HCT116 (cell line): Measurements from ENCODE around the gene SORCS2. TPM values are rescaled to one million over a fixed set of nuclear protein-coding genes. Genes with fewer than 3 reads are reported as not detected.

Experiments
- ATAC-seq: fragments of 200-7000 bp; cut with Tn5 transposase; 2 replicates; pipeline ENCODE4 v1.9.1; 2020; ENCODE audit warnings: mild to moderate bottlenecking, moderate library complexity
- BruUV-seq: library from RNA; stranded (reverse); fragments of 400-500 nt; replicated peaks from 2 replicates; lab custom pipeline; 2021; lab: Mats Ljungman, UMichigan
- CTCF ChIA-PET: fragments of 300-600 bp; sonication (Branson Sonifier 250); formaldehyde crosslinking; loops from one replicate; lab custom pipeline; 2021; ENCODE audit warnings: antibody characterized with exemption; lab: Charles Lee
- POLR2A ChIA-PET: fragments of 300-600, 350-600 bp; sonication (Branson Sonifier 250); formaldehyde crosslinking; loops from one replicate; lab custom pipeline; 2021; ENCODE audit warnings: antibody characterized with exemption; lab: Charles Lee
- RAD21 ChIA-PET, 2 experiments: fragments of 300-600 bp; sonication (Branson Sonifier 250); formaldehyde crosslinking; loops; one replicate each; lab custom pipeline; 2023; ENCODE audit warnings: low total read pairs in 2 of 2; ENCODE audit not compliant: uncharacterized antibody in 2 of 2, unreplicated experiment in 2 of 2, low non-redundant PET in 1 of 2; lab: Charles Lee
- DNase-seq: peaks from one replicate; pipeline ENCODE4 v3.0.0-alpha.2; 2010; ENCODE audit warnings: low read depth, low spot score
- H2AFZ ChIP-seq: fragments of 200-600 bp; shearing (Covaris generic), sonication (generic); 2 replicates; pipeline ENCODE4 v1.6.1; 2017; ENCODE audit warnings: low read depth, mixed run types, mixed read lengths, antibody characterized with exemption, low read length; ENCODE audit not compliant: poor library complexity, severe bottlenecking
- H3K27ac ChIP-seq: 2 replicates; pipeline ENCODE4 v1.5.1; 2012; ENCODE audit warnings: low read depth, low read length
- H3K27me3 ChIP-seq: fragments of 200-600 bp; sonication (generic); 2 replicates; pipeline ENCODE4 v1.6.1; 2016; ENCODE audit warnings: mixed run types, low read length, mixed read lengths; ENCODE audit not compliant: insufficient read depth
- H3K36me3 ChIP-seq, 2 experiments: fragments of 200-500 bp in 1 of 2; fragments of 200-600 bp in 1 of 2; sonication (Bioruptor generic) in 1 of 2; sonication (generic) in 1 of 2; 2 replicates each; pipeline versions ENCODE4 v1.5.1 to v1.6.1; 2014 to 2016; ENCODE audit warnings: low read length in 2 of 2, inconsistent platforms in 1 of 2, mixed read lengths in 1 of 2, mixed run types in 1 of 2; ENCODE audit not compliant: insufficient read depth in 2 of 2, control insufficient read depth in 1 of 2
- H3K4me1 ChIP-seq, 2 experiments: fragments of 200-600 bp in 1 of 2; sonication (generic) in 1 of 2; 2 replicates each; pipeline versions ENCODE4 v1.5.1 to v1.6.1; 2012 to 2017; ENCODE audit warnings: low read length in 2 of 2, inconsistent platforms in 1 of 2, mild to moderate bottlenecking in 1 of 2, mixed read lengths in 1 of 2, mixed run types in 1 of 2, moderate library complexity in 1 of 2; ENCODE audit not compliant: insufficient read depth in 2 of 2, control insufficient read depth in 1 of 2
- H3K4me2 ChIP-seq: fragments of 200-600 bp; sonication (generic); 2 replicates; pipeline ENCODE4 v1.6.1; 2017; ENCODE audit warnings: mixed run types, low read length, mixed read lengths
- H3K4me3 ChIP-seq, 2 experiments: fragments of 200-600 bp in 1 of 2; sonication (generic) in 1 of 2; replicated peaks in 1 of 2; 2 replicates each; pipeline ENCODE4 v1.5.1; 2011 to 2016; ENCODE audit warnings: low read length in 2 of 2, control low read depth in 1 of 2, low read depth in 1 of 2, mild to moderate bottlenecking in 1 of 2, mixed read lengths in 1 of 2, mixed run types in 1 of 2
- H3K79me2 ChIP-seq: fragments of 200-600 bp; sonication (generic); 2 replicates; pipeline ENCODE4 v1.6.1; 2017; ENCODE audit warnings: mild to moderate bottlenecking, mixed run types, low read length, moderate library complexity, mixed read lengths; ENCODE audit not compliant: insufficient read depth
- H3K9ac ChIP-seq: fragments of 200-600 bp; sonication (generic); 2 replicates; pipeline ENCODE4 v1.6.1; 2016; ENCODE audit warnings: low read length, mixed read lengths
- H3K9me2 ChIP-seq: fragments of 200-600 bp; sonication (generic), shearing (Covaris generic); 2 replicates; pipeline ENCODE4 v1.6.1; 2017; ENCODE audit warnings: mixed run types, mild to moderate bottlenecking, moderate library complexity; ENCODE audit not compliant: insufficient read depth
- H3K9me3 ChIP-seq, 2 experiments: fragments of 200-500 bp in 1 of 2; fragments of 200-600 bp in 1 of 2; sonication (Bioruptor generic) in 1 of 2; sonication (generic) in 1 of 2; 2 replicates each; pipeline ENCODE4 v1.6.1; 2014 to 2017; ENCODE audit warnings: low read length in 2 of 2, mixed read lengths in 2 of 2, inconsistent platforms in 1 of 2, low read depth in 1 of 2, mild to moderate bottlenecking in 1 of 2, mixed run types in 1 of 2, moderate library complexity in 1 of 2; ENCODE audit not compliant: control insufficient read depth in 1 of 2, insufficient read depth in 1 of 2
- H4K20me1 ChIP-seq: fragments of 200-600 bp; sonication (generic), shearing (Covaris generic); 2 replicates; pipeline ENCODE4 v1.6.1; 2017; ENCODE audit warnings: mixed run types, mild to moderate bottlenecking, moderate library complexity; ENCODE audit not compliant: insufficient read depth
- ATF3 ChIP-seq: IDR thresholded peaks from 2 replicates; pipeline ENCODE4 v1.6.1; 2012
- CBX3 ChIP-seq: IDR thresholded peaks from 2 replicates; pipeline ENCODE4 v1.6.1; 2012; ENCODE audit warnings: low read depth
- CEBPB ChIP-seq: IDR thresholded peaks from 2 replicates; pipeline ENCODE4 v1.6.1; 2012; ENCODE audit warnings: low read depth
- CTCF ChIP-seq, 3 experiments: fragments of 200-600 bp in 1 of 3; sonication (generic) in 1 of 3; IDR thresholded peaks in 2 of 3; conservative IDR thresholded peaks in 1 of 3; 2 replicates each; pipeline ENCODE4 v1.5.1; 2012 to 2017; ENCODE audit warnings: low read depth in 2 of 3, low read length in 2 of 3, antibody characterized with exemption in 1 of 3, borderline replicate concordance in 1 of 3, control low read depth in 1 of 3, mild to moderate bottlenecking in 1 of 3, mixed read lengths in 1 of 3, mixed run types in 1 of 3, moderate library complexity in 1 of 3; ENCODE audit not compliant: insufficient read depth in 1 of 3
- ELF1 ChIP-seq: IDR thresholded peaks from 2 replicates; pipeline ENCODE4 v1.6.1; 2012; ENCODE audit warnings: low read depth, borderline replicate concordance
- EZH2 ChIP-seq: fragments of 200-600 bp; sonication (generic); IDR thresholded peaks from 2 replicates; pipeline ENCODE4 v1.6.1; 2017; ENCODE audit warnings: antibody characterized with exemption, mixed run types
- FOSL1 ChIP-seq: IDR thresholded peaks from 2 replicates; pipeline ENCODE4 v1.6.1; 2012; ENCODE audit warnings: low read depth
- JUND ChIP-seq: IDR thresholded peaks from 2 replicates; pipeline ENCODE4 v1.6.1; 2012
- MAX ChIP-seq: IDR thresholded peaks from 2 replicates; pipeline ENCODE4 v1.6.1; 2012
- SRF ChIP-seq: IDR thresholded peaks from 2 replicates; pipeline ENCODE4 v1.6.1; 2012; ENCODE audit warnings: low read depth
- TCF7L2 ChIP-seq: IDR thresholded peaks from 2 replicates; pipeline ENCODE4 v1.7.0; 2011; ENCODE audit warnings: borderline replicate concordance, inconsistent platforms; ENCODE audit not compliant: insufficient read depth, insufficient read length; ENCODE audit errors: extremely low read depth
- ZFX ChIP-seq: fragments of 450-650 bp; IDR thresholded peaks from 2 replicates; pipeline ENCODE4 v1.6.1; 2017
- intact Hi-C: fragments of 100-400 bp; cut with micrococcal nuclease; formaldehyde crosslinking; loops from 2 replicates; pipeline ENCODE4 v1.10.0; 2022
- total RNA-seq: library from RNA; stranded (reverse); gene quantifications from one replicate; pipeline ENCODE4 v1.2.1, GENCODE V29; 2021; ENCODE audit not compliant: unreplicated experiment

The SORCS2 gene
- total RNA-seq, 1 experiment from 2014 or later: 0.37 TPM

GRCh38 chr4:7672601-7673000, 480.3 kb downstream of the SORCS2 start:
- DNase-seq: no peak
- ChIA-PET CTCF (no interaction called here), POLR2A (no interaction called here), RAD21 (no interaction called here)
- Histone ChIP-seq H3K36me3 (no peaks in the 10 kb centered on the region), H3K4me1 (no peaks in the 10 kb centered on the region), H3K4me3 (no peak overlapping the region), H3K9ac (no peak overlapping the region), H4K20me1 (no peaks in the 10 kb centered on the region), H3K9me2 (no peaks in the 10 kb centered on the region), H3K27me3 (peaks cover 21% of the 10 kb centered on the region), H3K79me2 (no peaks in the 10 kb centered on the region), H3K4me2 (no peak overlapping the region), H2AFZ (no peak overlapping the region), H3K27ac (no peak overlapping the region), H3K9me3 (no peaks in the 10 kb centered on the region)
- BruUV-seq: no TSS peak
- ATAC-seq: no peak
- TF ChIP-seq SRF: no peak
- no peak for TF ChIP-seq FOSL1
- TF ChIP-seq ZFX: no peak
- no peak for TF ChIP-seq TCF7L2
- TF ChIP-seq CEBPB: no peak
- TF ChIP-seq CBX3: no peak
- intact Hi-C loops: no loop called here

- intact Hi-C loops: no loop called here
- Histone ChIP-seq H3K4me1 (no peaks in the 10 kb centered on the region), H4K20me1 (no peaks in the 10 kb centered on the region), H3K4me3 (no peak overlapping the region), H3K9ac (no peak overlapping the region), H3K9me2 (no peaks in the 10 kb centered on the region), H3K9me3 (no peaks in the 10 kb centered on the region), H3K4me2 (no peak overlapping the region), H3K36me3 (no peaks in the 10 kb centered on the region), H3K27ac (no peak overlapping the region), H3K79me2 (no peaks in the 10 kb centered on the region), H2AFZ (no peak overlapping the region), H3K27me3 (peaks cover 21% of the 10 kb centered on the region)
- ChIA-PET POLR2A (no interaction called here), RAD21 (no interaction called here), CTCF (no interaction called here)
- DNase-seq: no peak
- BruUV-seq: no TSS peak
- no peak for TF ChIP-seq MAX
- no peak for TF ChIP-seq JUND
- no peak for TF ChIP-seq ELF1
- no peak for TF ChIP-seq CEBPB
- no peak for TF ChIP-seq SRF
- no peak for TF ChIP-seq ATF3
- TF ChIP-seq CTCF (IDR thresholded peaks at IDR 0.05 in 2 of 3, conservative IDR thresholded peaks at IDR 0.05 in 1 of 3; ENCODE audit: borderline replicate concordance in 1 of 3, insufficient read depth in 1 of 3, low read depth in 2 of 3, low read length in 2 of 3): no peak
- TF ChIP-seq EZH2: no peak
- no peak for ATAC-seq
Observed at GRCh38 chr4:7673121-7673520, 480.8 kb downstream of the SORCS2 start.
